ENCODE data around the gene EMILIN2. TPM values are rescaled to one million over a fixed set of nuclear protein-coding genes. Genes with fewer than 3 reads are reported as not detected.

Gene EMILIN2
- total and polyA plus RNA-seq, 2 of the 13 experiments (the other 11 are each of a cell fraction or from before 2014, with no cell fraction given) = 7.6 to 8.2 TPM

- Histone ChIP-seq H3K79me2 (ENCODE audit: insufficient read depth, low read length) (peaks cover 68% of the 10 kb centered on the region), H3K9me3 (ENCODE audit: low read length) (no peaks in the 10 kb centered on the region), H4K20me1 (ENCODE audit: insufficient read depth, low read length) (peaks cover 41% of the 10 kb centered on the region), H3K4me2 (ENCODE audit: low read depth, low read length) (no peak overlapping the region), H3K9ac (ENCODE audit: insufficient read depth, low read depth, low read length) (no peak overlapping the region), H3K4me3 (replicated peaks in 1 of 3; ENCODE audit: insufficient read depth in 1 of 3, low read depth in 2 of 3, low read length in 3 of 3) (no peak overlapping the region), H3K27ac (ENCODE audit: extremely low read length, insufficient read depth, low read length) (peak overlapping the region; percentile 2), H3K27me3 (ENCODE audit: control insufficient read depth in 1 of 2, insufficient read depth in 2 of 2, low read length in 2 of 2) (no peaks in the 10 kb centered on the region), H2AFZ (ENCODE audit: low read length) (no peak overlapping the region), H3K4me1 (ENCODE audit: insufficient read depth, low read length) (peaks cover 69% of the 10 kb centered on the region), H3K36me3 (replicated peaks in 1 of 2; ENCODE audit: control insufficient read depth in 1 of 2, insufficient read depth in 2 of 2, low read length in 2 of 2) (peaks cover 12 to 66% of the 10 kb centered on the region in 2 experiments)
- ATAC-seq = peak; percentile 44; the same call in 2 of the 3 replicates
- ChIA-PET CTCF (ENCODE audit: low intra/inter-chr PET ratio, low total read pairs) (no interaction called here), POLR2A (no interaction called here)
- DNase-seq (ENCODE audit: low spot score) = no peak
- no TSS peak for BruUV-seq (replicated peaks)
- intact Hi-C loops (cut with micrococcal nuclease; ENCODE audit: unreplicated experiment) (no loop called here), in situ Hi-C loops (cut with HindIII; ENCODE audit: extremely low pct_ligation_motif_present, low pct_unique_long_range_greater_than_20kb) (no loop called here)
- FAIRE-seq = no peak
- no peak for TF ChIP-seq KLF16 (CRISPR knock-in tag; IDR thresholded peaks at IDR 0.05)
- TF ChIP-seq PATZ1 (CRISPR knock-in tag; IDR thresholded peaks at IDR 0.05) = no peak
- TF ChIP-seq NFKBIZ (CRISPR knock-in tag; IDR thresholded peaks at IDR 0.05) = no peak
- no peak for TF ChIP-seq ZNF337 (CRISPR knock-in tag; IDR thresholded peaks at IDR 0.05; ENCODE audit: borderline replicate concordance, low read depth)
- TF ChIP-seq CBX5 (CRISPR knock-in tag; IDR thresholded peaks at IDR 0.05; ENCODE audit: borderline replicate concordance) = no peak
- no peak for TF ChIP-seq TRAFD1 (CRISPR knock-in tag; IDR thresholded peaks at IDR 0.05; ENCODE audit: borderline replicate concordance)
- TF ChIP-seq ZNF652 (CRISPR knock-in tag; IDR thresholded peaks at IDR 0.05; ENCODE audit: borderline replicate concordance, low read depth) = no peak
- peak; percentile 42; the same call in 1 of the 2 replicates for TF ChIP-seq GATAD2A (CRISPR knock-in tag; IDR thresholded peaks at IDR 0.05)
- TF ChIP-seq ZHX2 (IDR thresholded peaks at IDR 0.05; ENCODE audit: low read depth) = no peak
- TF ChIP-seq ZHX2 (CRISPR knock-in tag; IDR thresholded peaks at IDR 0.05; ENCODE audit: borderline replicate concordance) = no peak
- no peak for TF ChIP-seq ZSCAN9 (CRISPR knock-in tag; IDR thresholded peaks at IDR 0.05; ENCODE audit: borderline replicate concordance)
- TF ChIP-seq TOE1 (CRISPR knock-in tag; IDR thresholded peaks at IDR 0.05) = no peak
- no peak for TF ChIP-seq TFDP1 (CRISPR knock-in tag; IDR thresholded peaks at IDR 0.05; ENCODE audit: borderline replicate concordance)
- no peak for TF ChIP-seq MLLT10 (CRISPR knock-in tag; IDR thresholded peaks at IDR 0.05)
- TF ChIP-seq BCL6 (CRISPR knock-in tag; IDR thresholded peaks at IDR 0.05) = peak; percentile 21; the same call in 1 of the 2 replicates
- TF ChIP-seq ISX (CRISPR knock-in tag; conservative IDR thresholded peaks at IDR 0.05) = no peak
Measured at GRCh38 chr18:2958819-2959298, 112.1 kb downstream of the EMILIN2 start.

Measured in HepG2 (cell line).